HUDEP-2 (cell line): ENCODE results near the gene UBTD1.

Experiments
- DNase-seq, 76 experiments: peaks; one replicate each; lab custom pipeline; 2025; ENCODE audit not compliant: unreplicated experiment in 76 of 76; lab: John Stamatoyannopoulos, UW

The UBTD1 gene

GRCh38 chr10:97578171-97578844 is 79.6 kb downstream of the UBTD1 start:
- no peak for DNase-seq

- no peak for DNase-seq
Observed at GRCh38 chr10:97580421-97581367, 82.0 kb downstream of the UBTD1 start.

GRCh38 chr10:97582169-97582568 is 83.4 kb downstream of the UBTD1 start:
- DNase-seq: no peak

DNA sequence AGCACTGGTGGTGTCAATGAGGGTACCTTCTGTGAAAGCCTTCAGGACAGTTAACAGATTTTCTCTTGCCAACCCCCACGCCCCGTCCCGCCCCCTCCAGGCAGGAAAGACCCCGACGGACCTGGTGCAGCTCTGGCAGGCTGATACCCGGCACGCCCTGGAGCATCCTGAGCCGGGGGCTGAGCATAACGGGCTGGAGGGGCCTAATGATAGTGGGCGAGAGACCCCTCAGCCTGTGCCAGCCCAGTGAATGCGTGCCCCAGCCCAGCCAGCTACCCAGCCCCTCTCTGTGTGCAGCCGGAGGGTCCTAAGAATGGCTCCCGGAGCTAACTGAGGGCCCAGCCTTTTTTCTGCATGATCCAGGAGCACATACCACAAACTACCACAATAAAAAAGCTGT is 84.8 kb downstream of the UBTD1 start:
- no peak for DNase-seq

DNA sequence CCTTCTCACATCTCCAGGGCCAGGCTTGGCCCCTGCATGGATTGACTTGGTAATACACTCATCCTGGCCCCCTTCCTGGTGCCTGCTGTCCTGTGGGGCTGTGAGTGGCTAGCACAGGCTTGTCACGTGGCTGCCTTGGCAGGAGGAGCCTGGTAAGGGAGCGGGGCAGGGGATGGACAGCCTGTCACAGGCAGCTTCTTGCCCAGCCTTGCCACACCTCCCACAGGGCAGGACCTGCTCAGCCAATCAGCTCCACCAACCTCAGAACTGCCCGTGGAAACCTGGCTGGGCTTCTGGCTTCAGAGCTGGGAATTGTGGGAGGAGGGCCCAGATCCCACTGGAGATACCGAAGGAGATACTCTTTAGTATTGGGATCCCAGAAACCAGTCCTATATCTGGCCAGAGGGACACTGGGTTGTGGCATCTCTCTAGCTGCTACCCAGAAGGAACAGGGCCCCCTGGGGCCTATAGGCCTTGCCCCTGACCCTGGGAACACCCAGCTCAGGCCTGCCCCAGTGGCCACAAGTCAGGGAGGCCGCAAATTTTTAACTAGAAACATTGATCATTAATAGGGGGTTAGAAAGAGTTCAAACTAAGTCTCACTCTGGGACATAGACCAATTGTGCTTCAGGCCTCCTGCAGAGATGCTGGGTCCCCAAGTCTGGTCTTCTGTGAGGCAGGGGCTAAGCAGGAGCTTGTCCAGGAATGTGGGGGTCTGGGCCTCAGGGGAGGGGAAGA is 85.5 kb downstream of the UBTD1 start, which contains the start of gene HOGA1:
Gene HOGA1 (plus strand): TSS at position 330 of the 738 bp plus-strand sequence. CDS start 315 bp downstream, at position 645.
- DNase-seq: peak in 70 of 76 experiments; percentile 4 to 83 (median 66)

DNA sequence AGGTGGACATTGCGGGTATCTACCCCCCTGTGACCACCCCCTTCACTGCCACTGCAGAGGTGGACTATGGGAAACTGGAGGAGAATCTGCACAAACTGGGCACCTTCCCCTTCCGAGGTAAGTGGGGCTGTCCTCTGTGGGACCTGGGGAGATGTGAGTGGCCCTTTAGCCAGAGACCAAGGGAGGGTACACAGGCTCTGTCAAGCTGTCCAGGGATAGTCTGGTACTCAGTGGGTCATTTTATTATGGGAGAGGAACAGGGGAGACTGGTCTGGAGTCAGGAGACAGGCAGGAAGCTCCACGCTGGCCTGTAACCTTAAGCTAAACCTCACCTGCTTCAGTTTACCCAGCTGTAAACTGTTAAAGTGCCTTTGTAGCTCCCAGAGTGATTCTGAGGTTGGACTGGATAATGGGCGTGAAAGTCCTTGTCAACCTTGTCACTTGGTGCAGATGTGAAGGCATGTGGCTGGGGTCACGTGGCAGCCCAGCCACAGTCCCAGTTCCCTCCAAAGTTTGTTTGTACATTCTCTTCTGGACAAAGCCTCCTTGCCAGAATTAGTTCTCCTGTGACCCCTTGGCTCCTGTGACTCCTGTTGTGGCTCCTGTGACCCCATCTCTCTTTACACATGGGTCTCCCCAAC is 86.2 kb downstream of the UBTD1 start:
- no peak for DNase-seq

GRCh38 chr10:97585439-97585811 is 86.7 kb downstream of the UBTD1 start:
- no peak for DNase-seq

- no peak for DNase-seq
Observed at GRCh38 chr10:97587183-97587582, 88.5 kb downstream of the UBTD1 start.

DNA sequence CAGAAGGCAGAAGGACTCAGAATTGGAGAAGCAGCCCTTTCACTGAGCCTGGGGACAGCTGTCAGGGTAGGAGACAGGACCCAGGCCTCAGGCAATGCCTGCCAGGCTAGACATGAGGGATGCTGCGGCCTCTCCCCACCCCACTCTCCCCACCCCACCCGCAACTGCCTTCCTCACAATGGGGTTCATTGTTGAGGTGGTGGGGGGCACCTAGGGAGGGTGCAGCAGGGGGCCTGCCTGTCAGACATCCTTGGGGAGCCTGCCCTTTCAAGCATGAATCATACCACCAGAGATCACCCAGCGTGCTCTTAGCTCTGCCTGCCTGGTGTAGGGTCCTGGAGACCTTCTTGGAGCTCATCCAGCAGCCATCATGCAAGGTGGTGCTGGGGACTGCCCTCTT is 90.8 kb downstream of the UBTD1 start, which contains the start of gene C10orf62:
Gene C10orf62 (plus strand): TSS at position 243 of the 400 bp plus-strand sequence. CDS start 177 bp downstream, outside the sequence.
- no peak for DNase-seq

DNA sequence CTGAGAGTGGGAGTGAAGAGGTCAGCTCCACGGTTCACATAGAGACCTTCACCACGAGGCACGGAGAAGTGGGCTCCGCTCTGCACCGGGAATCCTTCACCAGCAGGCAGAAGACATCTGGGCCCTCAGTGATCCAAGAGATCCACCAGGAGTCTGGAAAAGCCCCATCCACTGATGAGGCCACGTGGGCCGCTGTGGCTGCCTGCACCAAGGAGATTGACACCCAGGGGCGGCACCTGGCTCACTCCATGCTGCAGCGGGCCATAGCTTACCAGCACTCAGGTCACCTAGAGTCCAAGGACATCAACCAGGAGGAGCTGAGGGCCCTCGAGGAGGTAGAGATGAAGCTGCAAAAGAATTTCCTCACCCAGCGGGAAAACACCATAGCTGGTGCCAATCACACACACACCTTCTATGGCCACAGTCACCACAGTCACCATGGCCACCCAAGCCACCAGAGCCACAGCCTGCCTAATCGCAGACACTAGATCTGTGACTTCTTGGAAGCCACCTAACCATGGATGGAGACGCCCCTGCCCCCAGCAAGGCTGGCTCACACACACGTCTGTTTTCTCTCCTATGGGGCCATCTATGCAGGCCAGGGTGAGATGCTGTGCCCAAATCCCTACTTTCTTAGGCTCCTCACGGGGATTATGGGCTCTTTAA is 91.5 kb downstream of the UBTD1 start:
- no peak for DNase-seq

- DNase-seq: no peak
Observed at GRCh38 chr10:97590748-97591495, 92.2 kb downstream of the UBTD1 start.

- no peak for DNase-seq
Observed at GRCh38 chr10:97593421-97593820, 94.7 kb downstream of the UBTD1 start.

GRCh38 chr10:97596101-97597082 is 97.7 kb downstream of the UBTD1 start:
- DNase-seq: peak in 41 of 76 experiments; percentile 4 to 71 (median 27)

DNA sequence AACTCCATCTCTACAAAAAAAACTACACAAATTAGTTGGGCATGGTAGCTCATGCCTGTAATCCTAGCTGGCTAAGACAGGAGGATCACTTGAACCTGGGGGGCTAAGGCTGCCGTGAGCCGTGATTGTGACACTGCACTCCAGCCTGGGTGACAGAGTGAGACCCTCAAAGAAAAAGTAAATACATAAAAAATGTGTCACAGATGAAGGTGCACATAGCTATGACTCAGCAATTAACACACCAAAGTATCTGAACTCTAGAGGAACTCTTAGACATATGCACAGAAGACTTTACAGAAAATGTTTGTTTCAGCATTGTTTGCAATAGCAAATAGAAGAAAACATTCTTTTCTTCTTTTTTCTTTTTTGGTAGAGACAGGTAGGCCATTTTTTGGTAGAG is 99.1 kb downstream of the UBTD1 start:
- DNase-seq: no peak

GRCh38 chr10:97598407-97599271 is 99.9 kb downstream of the UBTD1 start:
- no peak for DNase-seq

- no peak for DNase-seq
Observed at GRCh38 chr10:97599272-97599619, 100.5 kb downstream of the UBTD1 start.

DNA sequence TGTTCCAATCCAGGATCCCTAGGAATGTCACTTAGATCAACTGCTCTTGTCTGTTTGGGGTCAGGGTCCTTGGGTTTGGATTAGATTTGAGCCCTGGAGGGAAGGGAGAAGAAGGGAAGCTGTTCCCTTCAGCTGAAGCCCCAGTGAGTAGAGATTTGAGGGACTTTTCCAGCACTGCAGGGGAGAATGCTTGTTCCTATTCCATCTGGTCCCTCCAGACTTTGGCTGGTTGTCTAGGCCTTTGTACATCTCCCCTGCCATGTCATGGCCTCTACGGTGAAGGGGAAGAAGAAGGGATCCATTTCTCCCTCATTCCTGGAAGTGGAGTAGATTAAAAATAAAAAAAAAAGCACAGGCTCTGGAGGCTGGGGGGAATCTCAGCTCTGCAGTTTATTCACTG is 101.9 kb downstream of the UBTD1 start:
- DNase-seq: no peak
